Stimulated activated CD4-positive, alpha-beta T cell treated with anti-CD3 and anti-CD28 coated beads, Interleukin-12 subunit alpha, Interleukin-12 subunit beta, amount 100 ng/mL, for 48 hours (primary cell): ENCODE results near the gene MMP15.
"Not testable (repeated sequence)": the region's sequence is repeated elsewhere in the genome, so short reads cannot be mapped to it uniquely, and the experiment has no call there.

Experiments used
- DNase-seq, 3 donors: peaks; one replicate each; pipeline ENCODE4 v3.0.0-alpha.2; 2020; ENCODE audit warnings: low read depth in 2 of 3, low spot score in 1 of 3

The MMP15 gene

DNA sequence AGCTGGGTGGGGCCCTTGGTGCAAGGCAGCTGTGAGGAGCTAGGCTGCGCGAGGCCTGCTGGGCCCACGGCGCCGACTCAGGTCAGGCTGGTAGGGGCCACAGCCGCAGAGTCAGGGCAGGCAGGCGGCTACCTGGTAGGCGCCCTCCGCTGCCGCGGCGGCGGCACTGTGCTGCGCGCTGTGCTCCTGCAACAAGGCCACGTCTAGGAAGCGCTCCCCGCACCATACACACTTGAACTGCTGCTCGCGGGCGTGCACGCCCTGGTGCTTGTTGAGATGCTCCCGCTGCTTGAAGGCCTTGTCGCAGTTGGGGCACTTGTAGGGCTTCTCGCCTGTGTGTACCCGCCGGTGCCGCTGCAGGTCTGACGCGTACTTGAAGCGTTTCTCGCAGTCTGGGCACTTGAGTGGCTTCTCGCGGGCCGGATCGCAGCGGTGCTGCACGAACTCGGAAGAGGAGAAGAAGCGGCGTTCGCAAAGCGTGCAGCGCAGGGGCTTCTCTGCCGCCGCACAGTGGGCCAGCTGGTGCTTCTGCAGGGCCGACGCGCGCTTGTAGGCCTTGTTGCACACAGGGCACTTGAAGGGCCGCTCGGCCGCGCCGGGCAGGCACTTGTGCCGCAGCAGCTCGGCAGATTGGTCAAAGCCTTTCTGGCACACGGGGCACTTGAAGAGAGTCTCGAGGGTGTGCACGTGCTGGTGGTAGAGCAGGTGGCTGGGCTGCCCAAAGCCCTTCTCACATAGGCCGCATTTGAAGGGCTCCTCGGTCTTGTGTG, 29.0 kb upstream of the MMP15 start:
- DNase-seq: no peak

DNA sequence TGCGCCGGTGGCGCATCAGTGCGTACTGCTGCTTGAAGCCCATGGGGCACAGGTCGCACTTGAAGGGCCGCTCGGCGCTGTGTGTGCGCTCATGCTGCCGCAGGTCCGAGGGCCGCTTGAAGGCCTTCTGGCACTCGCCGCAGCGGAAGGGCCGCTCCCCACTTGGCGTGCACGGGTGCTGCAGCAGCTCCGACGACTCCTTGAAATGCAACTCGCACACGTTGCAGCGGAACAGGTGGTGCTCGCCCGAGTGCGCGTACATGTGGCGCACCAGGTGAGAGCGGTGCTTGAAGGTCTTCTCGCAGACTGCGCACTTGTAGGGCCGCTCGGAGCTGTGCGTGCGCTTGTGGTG, 28.4 kb upstream of the MMP15 start:
- DNase-seq: no peak

DNA sequence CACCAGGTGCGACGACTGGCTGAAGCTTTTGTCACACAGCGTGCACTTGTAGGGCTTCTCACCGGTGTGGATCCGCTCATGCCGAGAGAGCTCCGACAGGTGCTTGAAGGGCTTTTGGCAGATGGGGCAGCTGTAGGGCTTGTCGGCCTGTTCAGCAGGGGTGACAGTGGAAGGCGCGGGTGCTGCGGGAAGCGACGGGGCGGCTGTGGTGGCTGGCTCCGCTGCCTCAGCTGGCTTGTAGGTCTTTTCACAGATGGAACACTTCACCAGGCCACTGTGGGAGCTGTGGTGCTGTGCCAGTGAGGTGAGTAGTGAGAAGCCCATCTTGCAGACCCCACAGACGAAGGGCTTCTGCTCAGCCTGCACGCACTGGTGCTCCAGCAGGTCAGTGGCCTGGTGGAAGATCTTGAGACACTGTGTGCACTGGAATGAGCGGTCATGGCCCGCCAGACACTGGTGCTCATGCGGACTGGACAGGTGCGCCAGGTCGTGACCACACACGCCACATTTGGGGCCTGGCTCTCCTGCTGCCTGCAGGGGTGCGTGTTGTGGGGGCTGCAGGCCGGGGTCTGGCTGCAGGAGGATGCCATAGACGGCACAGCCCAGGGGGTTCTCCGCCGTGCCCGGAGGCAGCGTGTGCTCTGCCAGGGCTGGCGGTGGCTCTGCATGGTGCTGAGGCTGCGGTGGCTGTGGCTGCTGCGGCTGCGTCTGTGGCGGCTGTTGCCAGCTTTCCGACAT, 27.9 kb upstream of the MMP15 start:
- DNase-seq: no peak

DNA sequence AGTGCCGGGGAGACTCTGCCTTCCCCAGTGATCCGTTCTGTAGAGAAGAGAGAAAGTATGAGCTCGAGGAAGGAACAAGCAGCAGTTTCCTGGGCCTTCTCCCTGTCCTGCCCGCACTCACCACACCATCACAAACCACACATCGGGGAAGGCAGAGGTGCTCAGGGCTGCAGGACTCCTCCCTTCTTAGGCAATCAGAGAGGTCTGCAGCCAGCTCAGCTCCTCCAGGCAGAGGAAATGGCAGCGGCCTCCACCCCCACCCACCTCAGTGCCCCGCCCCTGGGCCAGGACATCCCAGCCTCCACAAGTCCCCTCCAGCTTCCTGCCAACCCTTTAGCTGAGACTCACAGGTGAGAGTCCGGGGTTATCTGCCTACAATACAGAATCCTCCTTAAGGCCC, 27.1 kb upstream of the MMP15 start:
- peak; percentile 28 to 42 (median 38) for DNase-seq

DNA sequence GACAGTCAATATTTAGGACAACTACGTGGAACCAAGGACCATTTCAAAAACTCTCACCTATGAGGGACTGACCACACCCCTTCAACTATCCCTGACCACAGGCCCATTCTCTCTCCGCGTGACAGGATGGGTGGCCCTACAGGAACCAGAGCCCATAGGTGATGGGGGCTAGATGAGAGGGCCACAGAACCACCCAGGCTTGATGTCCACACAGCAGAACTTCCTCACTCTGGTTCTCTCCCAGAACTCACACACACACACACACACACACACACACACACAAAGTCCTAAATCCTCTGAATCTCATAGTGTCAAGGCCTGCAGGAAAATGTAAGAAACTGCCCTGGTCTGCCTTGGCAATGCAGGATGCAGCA, 26.6 kb upstream of the MMP15 start:
- no peak for DNase-seq

DNA sequence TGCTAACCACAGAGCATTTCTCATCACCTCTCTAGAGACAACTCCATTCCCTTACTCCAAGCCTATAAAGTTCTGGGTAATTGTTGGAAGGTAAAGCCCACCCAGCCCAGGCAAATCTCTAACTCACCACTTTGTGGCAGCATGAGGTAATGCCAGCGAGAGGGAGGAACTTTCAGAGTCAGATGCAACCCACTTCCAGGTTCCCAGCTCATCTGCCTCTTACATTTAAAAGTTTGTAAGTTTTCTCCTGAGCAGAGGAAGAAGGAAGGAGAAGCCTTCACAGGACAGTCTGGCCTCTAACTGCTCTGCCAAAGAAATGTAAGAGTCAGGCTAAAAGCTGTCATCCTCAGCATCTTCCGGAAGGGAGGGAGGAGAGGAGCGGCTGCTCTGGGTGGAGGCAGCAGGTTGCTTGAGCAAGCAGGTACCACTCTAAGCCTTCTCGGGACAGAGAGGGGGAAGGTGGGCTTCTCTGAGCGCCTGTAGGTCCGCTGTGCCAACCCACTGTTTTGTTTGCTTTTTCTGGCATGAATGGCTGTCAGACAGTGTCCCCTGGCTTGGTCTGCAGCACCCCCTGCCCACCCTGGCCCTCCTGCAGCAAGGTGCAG, 26.1 kb upstream of the MMP15 start:
- no peak for DNase-seq

DNA sequence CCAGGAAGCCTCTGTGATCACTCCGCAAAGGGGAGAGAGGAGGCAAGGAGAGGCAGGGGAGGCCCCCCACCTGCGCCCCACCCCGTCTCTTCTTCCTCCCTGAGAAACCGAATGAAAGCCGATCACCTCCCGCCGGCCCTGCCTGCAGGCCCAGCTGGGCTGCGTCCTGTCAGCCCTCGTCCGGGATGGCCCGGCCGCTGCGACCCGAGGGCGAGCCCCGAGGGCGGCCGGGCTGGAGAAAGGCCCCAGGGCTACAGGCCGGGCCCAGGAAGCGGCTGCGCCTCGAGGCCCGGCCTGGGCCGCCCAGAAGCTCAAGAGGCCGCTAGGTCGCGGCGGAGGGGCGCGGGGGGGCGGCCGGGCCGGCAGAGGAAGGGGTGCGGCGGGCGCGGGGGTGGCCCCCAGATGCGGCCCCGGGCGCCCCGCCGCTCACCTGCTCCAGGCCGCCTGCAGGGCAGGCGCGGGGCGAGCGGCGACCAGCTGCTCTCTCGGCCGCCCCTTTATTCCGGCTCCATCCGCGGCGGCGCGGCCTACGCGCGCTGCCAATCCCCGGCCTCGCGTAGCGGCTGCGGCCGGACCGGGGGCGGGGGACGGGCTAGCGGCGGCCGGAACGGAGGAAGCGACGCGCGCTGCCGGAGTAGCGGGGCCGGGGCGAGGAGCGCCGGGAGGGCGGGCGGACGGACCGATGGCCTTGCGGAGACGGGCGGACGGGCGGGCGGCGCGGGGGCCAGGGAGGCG, 25.4 kb upstream of the MMP15 start, which contains the start of gene ZNF319:
Gene ZNF319 (minus strand): TSS at position 702 of the 735 bp plus-strand sequence. CDS start 2,407 bp downstream, outside the sequence.
- no peak for DNase-seq

DNA sequence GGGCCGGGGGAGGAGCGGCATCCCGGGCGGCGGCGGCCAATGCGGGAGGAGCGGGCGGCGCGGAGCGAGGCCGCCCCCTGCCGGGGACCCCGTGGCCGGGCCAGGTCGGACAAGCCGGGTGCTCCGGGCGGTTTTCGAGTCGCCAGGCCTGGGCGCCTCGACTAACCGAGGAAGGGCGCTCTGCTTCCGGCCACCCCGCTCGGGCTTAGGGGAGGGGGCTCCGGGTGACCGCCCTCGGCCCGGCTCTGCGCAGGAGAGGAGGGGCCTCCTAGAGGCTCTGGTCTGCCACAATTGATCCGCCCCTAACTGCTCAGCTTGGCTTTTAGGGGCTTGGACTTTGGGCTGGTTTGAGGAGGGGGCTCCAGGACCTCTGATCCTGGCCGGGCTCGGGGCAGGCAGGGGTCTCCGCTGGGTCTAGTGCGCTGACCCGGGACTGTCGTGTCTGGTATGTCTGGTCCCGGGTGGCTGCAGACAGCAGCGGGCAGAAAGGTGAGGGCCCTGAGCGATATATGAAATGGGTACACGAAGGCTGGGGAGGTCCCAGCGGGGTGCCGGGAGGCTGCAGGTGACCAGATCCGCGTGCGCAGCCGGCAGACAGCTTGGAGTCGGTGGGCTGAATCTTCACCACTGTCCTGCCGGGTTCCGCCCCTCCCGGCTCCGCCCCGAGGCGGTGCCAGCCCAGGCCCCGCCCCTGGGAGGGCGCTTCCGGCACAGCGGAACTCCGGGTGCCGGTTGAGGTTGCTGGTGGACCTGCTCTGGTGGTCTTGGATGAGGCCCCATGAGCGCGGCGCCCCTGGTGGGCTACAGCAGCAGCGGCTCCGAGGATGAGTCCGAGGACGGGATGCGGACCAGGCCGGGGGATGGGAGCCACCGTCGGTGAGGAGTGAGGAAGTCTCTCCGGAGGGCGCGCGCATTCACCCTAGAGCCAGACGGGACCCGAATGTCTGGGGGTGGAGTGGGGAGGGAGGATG, 24.6 kb upstream of the MMP15 start, which contains the start of gene USB1:
Gene USB1 (plus strand): TSS at position 702 of the 971 bp plus-strand sequence. CDS start 77 bp downstream, at position 779.
- peak; percentile 63 to 77 (median 70) for DNase-seq

DNA sequence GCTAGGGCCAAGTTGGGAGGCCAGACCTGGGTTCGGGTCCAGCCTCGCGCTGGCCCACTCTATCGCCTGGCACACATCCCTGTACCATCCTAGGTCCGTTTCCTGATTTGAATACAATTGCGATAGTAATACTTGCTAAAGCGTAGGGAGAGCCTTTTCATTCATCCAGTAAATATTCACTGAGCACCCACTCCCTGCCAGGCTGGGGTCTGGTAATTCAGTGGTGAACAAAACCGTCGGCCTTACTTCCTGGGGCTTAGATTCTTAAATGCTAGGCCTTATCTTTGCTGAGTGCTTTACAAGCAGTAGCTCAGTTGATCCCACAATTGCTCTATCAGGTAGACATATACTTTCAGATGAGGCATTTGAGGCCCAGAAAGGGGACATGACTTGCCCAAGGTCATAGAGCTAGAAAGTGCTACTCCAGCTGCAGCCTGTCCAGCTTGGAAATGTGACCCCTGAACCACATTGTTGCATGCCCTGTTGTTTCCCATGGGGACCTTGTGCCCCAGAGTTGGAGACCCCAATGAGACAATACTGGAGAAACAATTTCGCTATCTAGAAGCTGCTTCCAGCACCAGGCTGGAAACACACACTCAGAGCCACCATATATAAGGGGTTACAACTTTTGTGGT, 23.7 kb upstream of the MMP15 start:
- DNase-seq: no peak

DNA sequence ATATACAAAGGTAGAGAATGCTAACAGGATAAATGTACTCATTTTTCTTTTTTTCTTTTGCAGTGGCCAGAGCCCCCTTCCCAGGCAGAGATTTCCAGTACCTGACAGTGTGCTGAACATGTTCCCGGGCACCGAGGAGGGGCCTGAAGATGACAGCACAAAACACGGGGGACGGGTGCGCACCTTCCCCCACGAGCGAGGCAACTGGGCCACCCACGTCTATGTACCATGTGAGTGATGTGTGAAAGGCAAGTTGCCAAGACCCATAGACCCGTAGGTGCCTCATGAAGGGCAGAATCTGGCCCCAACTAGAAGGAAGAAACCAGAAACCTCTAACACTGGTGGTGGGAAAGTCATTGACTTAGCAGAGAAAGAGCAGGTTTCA, 23.1 kb upstream of the MMP15 start:
- DNase-seq: no peak

DNA sequence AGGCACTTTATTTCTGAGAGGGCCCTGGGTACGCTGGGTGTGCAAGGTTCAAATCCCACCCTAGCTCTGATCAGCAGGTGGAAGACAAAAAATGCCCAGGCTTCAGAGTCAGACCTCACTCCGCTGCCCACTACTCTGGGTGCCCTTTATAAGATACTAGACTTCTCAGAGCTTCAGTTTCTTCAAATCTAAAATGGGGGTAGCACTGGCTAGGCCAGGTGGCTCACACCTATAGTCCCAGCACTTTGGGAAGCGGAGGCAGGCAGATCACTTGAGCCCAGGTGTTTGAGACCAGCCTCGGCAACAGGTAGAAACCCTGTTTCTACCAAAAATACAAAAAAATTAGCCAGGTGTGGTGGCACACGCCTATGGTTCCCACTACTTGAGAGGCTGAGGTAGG, 22.6 kb upstream of the MMP15 start:
- DNase-seq: no peak

DNA sequence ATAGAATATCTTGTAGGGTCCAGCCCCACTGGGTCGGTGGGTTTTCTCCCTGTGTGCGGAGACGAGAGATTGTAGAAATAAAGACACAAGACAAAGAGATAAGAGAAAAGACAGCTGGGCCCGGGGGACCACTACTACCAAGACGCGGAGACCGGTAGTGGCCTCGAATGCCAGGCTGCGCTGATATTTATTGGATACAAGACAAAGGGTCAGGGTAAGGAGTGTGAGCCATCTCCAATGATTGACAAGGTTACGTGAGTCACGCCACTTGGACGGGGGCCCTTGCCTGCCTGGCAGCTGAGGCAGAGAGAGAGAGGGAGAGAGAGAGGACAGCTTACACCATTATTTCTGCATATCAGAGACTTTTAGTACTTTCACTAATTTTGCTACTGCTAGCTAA, 20.8 kb upstream of the MMP15 start:
- not testable (repeated sequence) for DNase-seq

DNA sequence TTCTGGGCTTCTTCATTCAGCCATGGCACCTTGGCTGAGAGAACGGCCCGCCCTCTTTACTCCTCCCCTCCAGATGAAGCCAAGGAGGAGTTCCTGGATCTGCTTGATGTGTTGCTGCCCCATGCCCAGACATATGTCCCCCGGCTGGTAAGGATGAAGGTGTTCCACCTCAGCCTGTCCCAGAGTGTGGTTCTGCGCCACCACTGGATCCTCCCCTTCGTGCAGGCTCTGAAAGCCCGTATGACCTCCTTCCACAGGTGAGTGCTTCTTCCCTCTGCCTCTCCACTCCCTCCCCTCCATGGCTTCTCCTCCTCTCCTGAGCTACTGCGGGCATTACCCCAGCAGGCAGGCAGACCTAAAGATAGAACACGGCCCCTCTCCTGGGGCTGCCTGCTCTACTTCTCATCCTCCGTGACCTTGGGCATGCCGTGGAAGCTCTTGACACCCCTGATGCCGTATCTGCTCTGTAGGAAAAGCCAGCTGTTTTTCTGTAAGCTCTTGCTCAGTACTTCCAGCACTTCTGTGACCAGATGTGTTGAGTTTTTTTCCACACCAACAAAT, 15.6 kb upstream of the MMP15 start:
- no peak for DNase-seq

DNA sequence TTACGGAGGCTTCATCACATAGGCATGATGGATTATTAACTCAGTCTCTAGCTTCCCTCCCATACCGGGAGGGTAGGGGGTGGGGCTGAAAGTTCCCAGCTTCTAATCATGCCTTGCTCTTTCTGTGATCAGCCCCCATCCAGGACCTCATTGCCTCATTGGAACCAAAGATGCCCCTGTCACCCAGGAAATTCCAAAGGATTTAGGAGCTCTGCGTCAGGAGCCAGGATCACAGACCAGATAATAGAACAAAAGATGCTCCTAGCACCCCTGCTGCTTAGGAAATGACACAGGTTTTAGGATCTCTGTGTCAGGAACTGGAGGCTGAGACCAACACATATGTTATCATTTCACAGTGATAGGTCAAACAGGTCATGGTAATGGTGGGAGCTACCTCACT, 14.7 kb upstream of the MMP15 start:
- no peak for DNase-seq

DNA sequence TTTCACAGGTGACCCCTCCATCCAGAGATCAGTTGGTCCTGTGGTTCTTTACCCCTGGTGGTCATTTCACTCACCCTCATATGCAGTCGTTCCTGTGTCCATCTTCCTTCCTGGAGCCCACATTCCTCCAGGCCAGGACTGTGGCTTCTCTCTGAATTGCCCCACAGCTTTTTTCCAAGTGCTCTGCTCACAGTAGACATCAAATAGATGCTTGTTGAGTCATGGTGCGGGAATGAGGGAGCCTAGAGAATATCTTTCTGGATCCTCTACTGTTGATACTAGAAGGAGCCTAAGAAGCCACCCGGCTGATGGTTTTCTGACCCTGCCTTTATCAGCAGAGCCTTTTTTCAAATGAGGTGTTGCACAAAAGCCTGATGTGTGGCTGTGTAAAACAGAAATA, 13.9 kb upstream of the MMP15 start:
- no peak for DNase-seq

DNA sequence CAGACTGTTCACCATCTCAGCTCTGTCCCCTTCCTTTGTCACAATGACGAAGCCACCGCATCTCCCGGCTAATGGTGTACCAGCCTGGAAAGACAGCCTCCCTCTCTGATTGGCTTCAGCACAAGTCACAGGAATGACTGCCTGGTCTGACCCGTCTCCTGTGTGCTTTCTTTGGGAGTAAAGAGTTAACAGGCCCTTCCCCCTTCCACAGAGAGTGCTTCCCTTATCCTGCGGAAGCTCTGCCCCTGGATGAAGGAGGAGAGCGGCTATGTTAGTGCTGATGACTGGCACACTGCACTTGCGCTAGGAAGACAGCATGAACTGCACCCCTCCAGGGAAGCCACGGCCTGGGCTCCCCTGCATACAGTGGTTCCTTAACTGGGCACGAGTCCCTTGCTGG, 13.1 kb upstream of the MMP15 start:
- DNase-seq: no peak

DNA sequence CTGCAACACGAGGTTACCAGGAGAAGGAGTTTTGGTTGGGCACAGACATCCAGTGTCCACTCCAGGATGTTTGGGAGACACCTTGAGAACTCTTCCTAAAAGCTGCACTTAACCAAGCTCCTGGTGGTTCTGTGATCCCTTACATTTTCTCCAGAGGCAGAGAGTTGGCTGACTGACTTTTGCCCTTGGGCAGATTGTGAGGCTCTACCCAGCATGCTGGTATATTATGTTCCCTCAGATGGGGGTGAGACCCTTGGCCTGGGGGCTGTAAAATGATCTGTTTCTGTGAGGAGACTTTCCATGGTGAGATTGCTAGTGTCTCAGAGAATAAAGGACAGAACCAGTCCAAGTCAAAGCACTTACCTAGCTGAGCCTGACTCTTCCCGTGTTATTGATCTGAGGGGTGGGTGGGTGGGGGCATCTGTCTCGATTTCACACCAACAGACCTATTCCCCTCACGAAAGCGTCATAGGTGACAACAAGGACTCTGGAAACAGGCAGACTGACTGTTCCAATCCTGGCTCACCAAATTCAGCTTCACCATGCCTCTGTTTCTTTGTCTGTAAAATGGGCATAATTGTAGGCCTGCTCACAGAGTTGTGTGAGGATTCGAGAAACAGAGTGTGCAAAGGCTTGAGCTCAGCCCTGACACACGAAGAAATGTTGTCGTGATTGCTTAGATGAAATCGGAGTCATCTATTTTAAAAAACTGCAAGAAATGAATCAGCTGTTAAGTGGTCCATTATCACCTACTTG, 12.2 kb upstream of the MMP15 start:
- no peak for DNase-seq

DNA sequence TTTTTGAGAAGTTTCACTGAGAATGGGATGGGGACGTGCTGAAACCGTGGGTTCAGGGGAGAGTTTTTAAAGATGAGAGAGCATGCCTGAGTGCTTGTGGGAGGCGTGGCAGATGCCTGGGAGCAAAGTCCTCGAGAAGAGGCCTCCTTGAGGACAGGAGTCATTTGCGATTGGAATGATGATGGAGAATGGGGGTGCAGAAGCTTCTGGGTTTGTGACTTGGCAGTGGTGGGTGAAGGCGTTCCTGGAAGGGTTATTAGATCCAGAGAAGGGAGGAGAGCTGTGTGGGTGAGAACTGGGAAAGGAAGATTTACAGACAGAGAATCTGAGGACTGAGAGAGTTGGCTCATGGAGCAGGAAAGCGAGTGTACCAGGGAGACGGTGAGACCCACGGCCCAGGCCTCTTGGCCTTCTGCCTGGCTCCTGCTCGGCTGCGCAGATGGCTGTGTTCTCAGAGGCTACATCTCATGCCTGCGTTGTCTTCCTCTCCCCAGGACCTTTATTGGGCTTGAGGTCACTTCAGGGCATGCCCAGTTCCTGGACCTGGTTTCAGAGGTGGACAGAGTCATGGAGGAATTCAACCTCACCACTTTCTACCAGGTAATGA, 8.6 kb upstream of the MMP15 start:
- no peak for DNase-seq
